SK-N-SH (cell line): ENCODE data around the gene SLC5A1. TPM values are rescaled to one million over a fixed set of nuclear protein-coding genes. Genes with fewer than 3 reads are reported as not detected.

ENCODE experiments used
- CTCF ChIA-PET: fragments of 300-600, 350-600 bp; formaldehyde crosslinking; extraction: SDS; loops from one replicate; lab custom pipeline; 2021; lab: Yijun Ruan, JAX
- POLR2A ChIA-PET: fragments of 350-600 bp; sonication (Branson Sonifier 250); formaldehyde crosslinking; extraction: SDS; loops from one replicate; lab custom pipeline; 2020; ENCODE audit warnings: antibody characterized with exemption, inconsistent platforms; lab: Yijun Ruan, JAX
- DNase-seq: peaks from one replicate; pipeline ENCODE4 v3.0.0; 2012
- H2AFZ ChIP-seq: fragments of 200-600 bp; sonication (generic); 2 replicates; pipeline ENCODE4 v1.8.1; 2016; ENCODE audit warnings: antibody characterized with exemption, mild to moderate bottlenecking, low read depth
- H3F3A ChIP-seq: fragments of 200-600 bp; sonication (generic); replicated peaks from 2 replicates; pipeline ENCODE3; 2016; ENCODE audit warnings: antibody characterized with exemption, mild to moderate bottlenecking; ENCODE audit not compliant: insufficient read depth
- H3K27ac ChIP-seq, 2 experiments: fragments of 200-500 bp in 1 of 2; fragments of 200-600 bp in 1 of 2; sonication (Bioruptor generic) in 1 of 2; sonication (generic), shearing (Covaris generic) in 1 of 2; 2 replicates each; pipeline versions ENCODE4 v1.5.1 to v1.6.1; 2014 to 2016; ENCODE audit warnings: low read depth in 2 of 2, inconsistent platforms in 1 of 2, low read length in 1 of 2, mild to moderate bottlenecking in 1 of 2, mixed read lengths in 1 of 2
- H3K27me3 ChIP-seq: fragments of 200-600 bp; sonication (generic), shearing (Covaris generic); 2 replicates; pipeline ENCODE4 v1.6.1; 2016; ENCODE audit warnings: mixed run types; ENCODE audit not compliant: insufficient read depth
- H3K36me3 ChIP-seq, 2 experiments: fragments of 200-500 bp in 1 of 2; fragments of 200-600 bp in 1 of 2; sonication (Bioruptor generic) in 1 of 2; sonication (generic) in 1 of 2; replicated peaks in 1 of 2; 2 replicates each; pipeline versions ENCODE3 to v1.5.1; 2014 to 2016; ENCODE audit warnings: low read length in 1 of 2, mild to moderate bottlenecking in 1 of 2; ENCODE audit not compliant: insufficient read depth in 2 of 2, control insufficient read depth in 1 of 2
- H3K4me1 ChIP-seq, 2 experiments: fragments of 200-500 bp in 1 of 2; fragments of 200-600 bp in 1 of 2; sonication (Bioruptor generic) in 1 of 2; sonication (generic), shearing (Covaris generic) in 1 of 2; 2 replicates each; pipeline versions ENCODE4 v1.5.1 to v1.6.1; 2014 to 2016; ENCODE audit warnings: low read depth in 1 of 2, low read length in 1 of 2, mixed run types in 1 of 2; ENCODE audit not compliant: insufficient read depth in 2 of 2, control insufficient read depth in 1 of 2
- H3K4me2 ChIP-seq: fragments of 200-600 bp; sonication (generic), shearing (Covaris generic); 2 replicates; pipeline ENCODE4 v1.6.1; 2017; ENCODE audit warnings: mixed run types
- H3K4me3 ChIP-seq, 2 experiments: fragments of 200-500 bp in 1 of 2; fragments of 200-600 bp in 1 of 2; sonication (Bioruptor generic) in 1 of 2; sonication (generic), shearing (Covaris generic) in 1 of 2; 2 replicates each; pipeline versions ENCODE4 v1.5.1 to v1.8.1; 2014 to 2016; ENCODE audit warnings: low read depth in 2 of 2, inconsistent platforms in 1 of 2, low read length in 1 of 2, mild to moderate bottlenecking in 1 of 2, mixed read lengths in 1 of 2, moderate library complexity in 1 of 2
- H3K79me2 ChIP-seq: fragments of 200-600 bp; sonication (generic); 2 replicates; pipeline ENCODE4 v1.8.1; 2017; ENCODE audit warnings: mild to moderate bottlenecking; ENCODE audit not compliant: insufficient read depth
- H3K9ac ChIP-seq: fragments of 200-600 bp; sonication (generic); 2 replicates; pipeline ENCODE4 v1.6.1; 2017; ENCODE audit warnings: mixed run types
- H3K9me2 ChIP-seq: fragments of 200-600 bp; sonication (generic); 2 replicates; pipeline ENCODE4 v1.6.1; 2017; ENCODE audit warnings: mixed run types
- H3K9me3 ChIP-seq: fragments of 200-600 bp; sonication (generic); 2 replicates; pipeline ENCODE4 v1.6.1; 2017; ENCODE audit warnings: mixed run types, mild to moderate bottlenecking, moderate library complexity
- H4K20me1 ChIP-seq: fragments of 200-600 bp; sonication (generic); 2 replicates; pipeline ENCODE4 v1.6.1; 2017; ENCODE audit warnings: mild to moderate bottlenecking, mixed run types; ENCODE audit not compliant: insufficient read depth
- EP300 ChIP-seq, 2 experiments: IDR thresholded peaks; 2 replicates each; pipeline versions ENCODE4 v1.4.0 to v1.6.1; 2012; ENCODE audit warnings: borderline replicate concordance in 1 of 2, low read depth in 1 of 2, low read length in 1 of 2
- FOSL2 ChIP-seq: IDR thresholded peaks from 2 replicates; pipeline ENCODE4 v1.4.0; 2012; ENCODE audit warnings: low read depth, mild to moderate bottlenecking, moderate library complexity, borderline replicate concordance
- FOXM1 ChIP-seq: IDR thresholded peaks from 2 replicates; pipeline ENCODE4 v1.4.0; 2012; ENCODE audit warnings: low read depth, mild to moderate bottlenecking
- GABPA ChIP-seq: IDR thresholded peaks from 2 replicates; pipeline ENCODE4 v1.4.0; 2012; ENCODE audit warnings: low read depth, mild to moderate bottlenecking
- GATA2 ChIP-seq: sonication (generic); formaldehyde crosslinking; IDR thresholded peaks from 2 replicates; pipeline ENCODE4 v1.5.0; 2020; ENCODE audit warnings: mild to moderate bottlenecking, missing genetic modification reagents
- IRF3 ChIP-seq: fragments of 150-350 bp; IDR thresholded peaks from 2 replicates; pipeline ENCODE4 v1.6.1; 2016; ENCODE audit warnings: mild to moderate bottlenecking, low read depth, low read length
- JUND ChIP-seq: IDR thresholded peaks from 2 replicates; pipeline ENCODE4 v1.4.0; 2012
- MEF2A ChIP-seq: IDR thresholded peaks from 2 replicates; pipeline ENCODE4 v1.4.0; 2012; ENCODE audit warnings: low read depth, borderline replicate concordance
- MXI1 ChIP-seq: IDR thresholded peaks from 2 replicates; pipeline ENCODE4 v1.6.1; 2012; ENCODE audit warnings: mild to moderate bottlenecking, low read depth, low read length, improper control_type of control experiment
- NRF1 ChIP-seq: IDR thresholded peaks from 2 replicates; pipeline ENCODE4 v1.6.1; 2012; ENCODE audit warnings: low read depth, mild to moderate bottlenecking, low read length
- POLR2AphosphoS5 ChIP-seq: IDR thresholded peaks from 2 replicates; pipeline ENCODE4 v1.6.1; 2012; ENCODE audit warnings: low read depth, low read length
- RCOR1 ChIP-seq: fragments of 150-350 bp; IDR thresholded peaks from 2 replicates; pipeline ENCODE4 v1.6.1; 2017; ENCODE audit warnings: antibody characterized with exemption, low read length
- RFX5 ChIP-seq: IDR thresholded peaks from 2 replicates; pipeline ENCODE4 v1.6.1; 2012; ENCODE audit warnings: mild to moderate bottlenecking, improper control_type of control experiment, low read length
- SMC3 ChIP-seq: IDR thresholded peaks from 2 replicates; pipeline ENCODE4 v1.6.1; 2012; ENCODE audit warnings: low read depth, low read length, improper control_type of control experiment
- TAF1 ChIP-seq: IDR thresholded peaks from 2 replicates; pipeline ENCODE4 v1.6.1; 2012; ENCODE audit warnings: low read depth, mild to moderate bottlenecking, low read length, moderate library complexity, borderline replicate concordance
- TCF12 ChIP-seq: IDR thresholded peaks from 2 replicates; pipeline ENCODE4 v1.4.0; 2012
- TEAD4 ChIP-seq: IDR thresholded peaks from 2 replicates; pipeline ENCODE4 v1.4.0; 2012; ENCODE audit warnings: mild to moderate bottlenecking, borderline replicate concordance; ENCODE audit not compliant: insufficient read depth
- USF1 ChIP-seq: IDR thresholded peaks from 2 replicates; pipeline ENCODE4 v1.4.0; 2012; ENCODE audit warnings: low read depth, borderline replicate concordance
- YY1 ChIP-seq: IDR thresholded peaks from 2 replicates; pipeline ENCODE4 v1.4.0; 2012; ENCODE audit warnings: low read depth, mild to moderate bottlenecking
- WGBS: methylation state at CpG from one replicate; pipeline ENCODE4 v1.1.6; 2017; ENCODE audit warnings: low lambda C conversion rate; 5-methylcytosine and 5-hydroxymethylcytosine counted together
- polyA plus RNA-seq, 3 experiments: library from polyadenylated mRNA; depleted of rRNA; stranded (reverse); fragments of >200 nt; gene quantifications; 2 replicates each; pipeline ENCODE4 v1.2.3, GENCODE V29; 2012
- TF ChIP-seq, protein P1 (sequence below): IDR thresholded peaks from 2 replicates; pipeline ENCODE4 v1.4.0; 2012; ENCODE audit warnings: low read depth
- TF ChIP-seq, protein P2 (sequence below): IDR thresholded peaks from 2 replicates; pipeline ENCODE4 v1.6.1; 2012; ENCODE audit warnings: mild to moderate bottlenecking, low read depth, low read length, moderate library complexity
- TF ChIP-seq, protein P3 (sequence below): IDR thresholded peaks from 2 replicates; pipeline ENCODE4; 2012
- TF ChIP-seq, protein P4 (sequence below): fragments of 200-600 bp; sonication (generic); IDR thresholded peaks from 2 replicates; pipeline ENCODE4 v1.6.1; 2017; ENCODE audit warnings: antibody characterized with exemption, mild to moderate bottlenecking, moderate library complexity

Gene SLC5A1
- polyA plus RNA-seq, 1 of the 3 experiments (the other 2 are of a cell fraction), result not detected

DNA sequence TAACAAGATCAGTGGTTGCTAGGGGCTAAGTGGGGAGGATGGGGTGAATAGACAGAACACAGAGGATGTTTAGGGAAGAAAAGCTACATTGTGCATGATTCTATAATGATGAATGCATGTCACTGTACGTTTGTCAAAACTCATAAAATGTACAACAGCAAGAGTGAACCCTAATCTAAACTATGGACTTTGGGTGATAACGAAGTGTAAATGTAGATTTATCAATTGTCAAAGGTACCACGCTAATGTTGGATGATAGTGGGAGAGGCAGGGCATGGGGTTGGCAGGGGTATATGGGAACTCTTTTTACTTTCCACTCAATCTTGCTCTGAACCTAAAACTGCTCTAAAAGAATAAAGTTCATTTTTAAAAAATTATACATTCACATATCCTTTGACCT is 21.3 kb upstream of the SLC5A1 start (continued):
- TF ChIP-seq MXI1 (no peak), MEF2A (no peak), NRF1 (no peak), SMC3 (no peak), TCF12 (no peak), TAF1 (no peak)
- TF ChIP-seq, protein P1, sequence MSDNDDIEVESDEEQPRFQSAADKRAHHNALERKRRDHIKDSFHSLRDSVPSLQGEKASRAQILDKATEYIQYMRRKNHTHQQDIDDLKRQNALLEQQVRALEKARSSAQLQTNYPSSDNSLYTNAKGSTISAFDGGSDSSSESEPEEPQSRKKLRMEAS, result no peak
- TF ChIP-seq, protein P2, sequence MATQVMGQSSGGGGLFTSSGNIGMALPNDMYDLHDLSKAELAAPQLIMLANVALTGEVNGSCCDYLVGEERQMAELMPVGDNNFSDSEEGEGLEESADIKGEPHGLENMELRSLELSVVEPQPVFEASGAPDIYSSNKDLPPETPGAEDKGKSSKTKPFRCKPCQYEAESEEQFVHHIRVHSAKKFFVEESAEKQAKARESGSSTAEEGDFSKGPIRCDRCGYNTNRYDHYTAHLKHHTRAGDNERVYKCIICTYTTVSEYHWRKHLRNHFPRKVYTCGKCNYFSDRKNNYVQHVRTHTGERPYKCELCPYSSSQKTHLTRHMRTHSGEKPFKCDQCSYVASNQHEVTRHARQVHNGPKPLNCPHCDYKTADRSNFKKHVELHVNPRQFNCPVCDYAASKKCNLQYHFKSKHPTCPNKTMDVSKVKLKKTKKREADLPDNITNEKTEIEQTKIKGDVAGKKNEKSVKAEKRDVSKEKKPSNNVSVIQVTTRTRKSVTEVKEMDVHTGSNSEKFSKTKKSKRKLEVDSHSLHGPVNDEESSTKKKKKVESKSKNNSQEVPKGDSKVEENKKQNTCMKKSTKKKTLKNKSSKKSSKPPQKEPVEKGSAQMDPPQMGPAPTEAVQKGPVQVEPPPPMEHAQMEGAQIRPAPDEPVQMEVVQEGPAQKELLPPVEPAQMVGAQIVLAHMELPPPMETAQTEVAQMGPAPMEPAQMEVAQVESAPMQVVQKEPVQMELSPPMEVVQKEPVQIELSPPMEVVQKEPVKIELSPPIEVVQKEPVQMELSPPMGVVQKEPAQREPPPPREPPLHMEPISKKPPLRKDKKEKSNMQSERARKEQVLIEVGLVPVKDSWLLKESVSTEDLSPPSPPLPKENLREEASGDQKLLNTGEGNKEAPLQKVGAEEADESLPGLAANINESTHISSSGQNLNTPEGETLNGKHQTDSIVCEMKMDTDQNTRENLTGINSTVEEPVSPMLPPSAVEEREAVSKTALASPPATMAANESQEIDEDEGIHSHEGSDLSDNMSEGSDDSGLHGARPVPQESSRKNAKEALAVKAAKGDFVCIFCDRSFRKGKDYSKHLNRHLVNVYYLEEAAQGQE, result no peak
- TF ChIP-seq, protein P3, sequence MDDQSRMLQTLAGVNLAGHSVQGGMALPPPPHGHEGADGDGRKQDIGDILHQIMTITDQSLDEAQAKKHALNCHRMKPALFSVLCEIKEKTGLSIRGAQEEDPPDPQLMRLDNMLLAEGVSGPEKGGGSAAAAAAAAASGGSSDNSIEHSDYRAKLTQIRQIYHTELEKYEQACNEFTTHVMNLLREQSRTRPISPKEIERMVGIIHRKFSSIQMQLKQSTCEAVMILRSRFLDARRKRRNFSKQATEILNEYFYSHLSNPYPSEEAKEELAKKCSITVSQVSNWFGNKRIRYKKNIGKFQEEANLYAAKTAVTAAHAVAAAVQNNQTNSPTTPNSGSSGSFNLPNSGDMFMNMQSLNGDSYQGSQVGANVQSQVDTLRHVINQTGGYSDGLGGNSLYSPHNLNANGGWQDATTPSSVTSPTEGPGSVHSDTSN, result no peak

- no peaks in the 10 kb centered on the region for H3K27me3 ChIP-seq
- no peaks in the 10 kb centered on the region for H3K9me3 ChIP-seq
- POLR2A ChIA-PET, result no interaction called here
- H3K9me2 ChIP-seq, result no peaks in the 10 kb centered on the region
- WGBS, result 68% methylated on average over 2 of the region's 2 CpGs
- no peak overlapping the region for H3K4me2 ChIP-seq
- no peaks in the 10 kb centered on the region for H3K4me1 ChIP-seq
- no peaks in the 10 kb centered on the region for H3K79me2 ChIP-seq
- TF ChIP-seq EP300 (IDR thresholded peaks at IDR 0.05; ENCODE audit: borderline replicate concordance in 1 of 2, low read depth in 1 of 2, low read length in 1 of 2) (no peak), YY1 (no peak), RCOR1 (no peak), TAF1 (no peak), POLR2AphosphoS5 (no peak), SMC3 (no peak), FOXM1 (no peak), TCF12 (no peak), GATA2 (no peak), USF1 (no peak), RFX5 (no peak), JUND (no peak), TEAD4 (no peak), FOSL2 (no peak), GABPA (no peak), IRF3 (no peak)
- TF ChIP-seq, protein P4, sequence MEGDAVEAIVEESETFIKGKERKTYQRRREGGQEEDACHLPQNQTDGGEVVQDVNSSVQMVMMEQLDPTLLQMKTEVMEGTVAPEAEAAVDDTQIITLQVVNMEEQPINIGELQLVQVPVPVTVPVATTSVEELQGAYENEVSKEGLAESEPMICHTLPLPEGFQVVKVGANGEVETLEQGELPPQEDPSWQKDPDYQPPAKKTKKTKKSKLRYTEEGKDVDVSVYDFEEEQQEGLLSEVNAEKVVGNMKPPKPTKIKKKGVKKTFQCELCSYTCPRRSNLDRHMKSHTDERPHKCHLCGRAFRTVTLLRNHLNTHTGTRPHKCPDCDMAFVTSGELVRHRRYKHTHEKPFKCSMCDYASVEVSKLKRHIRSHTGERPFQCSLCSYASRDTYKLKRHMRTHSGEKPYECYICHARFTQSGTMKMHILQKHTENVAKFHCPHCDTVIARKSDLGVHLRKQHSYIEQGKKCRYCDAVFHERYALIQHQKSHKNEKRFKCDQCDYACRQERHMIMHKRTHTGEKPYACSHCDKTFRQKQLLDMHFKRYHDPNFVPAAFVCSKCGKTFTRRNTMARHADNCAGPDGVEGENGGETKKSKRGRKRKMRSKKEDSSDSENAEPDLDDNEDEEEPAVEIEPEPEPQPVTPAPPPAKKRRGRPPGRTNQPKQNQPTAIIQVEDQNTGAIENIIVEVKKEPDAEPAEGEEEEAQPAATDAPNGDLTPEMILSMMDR, result no peak
- peaks cover 6% of the 10 kb centered on the region for H3F3A ChIP-seq
- no peak overlapping the region for H2AFZ ChIP-seq
- CTCF ChIA-PET, result interaction anchor here (1.2 kb wide), 1 partner anchor 242 kb away, joined by 3 read pairs; no protein-coding TSS in a partner anchor
- no peaks in the 10 kb centered on the region for H3K36me3 ChIP-seq
- H4K20me1 ChIP-seq, result no peaks in the 10 kb centered on the region
- H3K4me3 ChIP-seq, result no peak overlapping the region
- no peak for DNase-seq
- no peak overlapping the region for H3K9ac ChIP-seq
- H3K27ac ChIP-seq, result no peak overlapping the region
These were observed 19.7 kb upstream of the SLC5A1 start for GRCh38 chr22:32023251-32023827.
